HG02885 (cell line): ENCODE data around the gene TLL2.
A peak's percentile ranks its signal among the peaks of the same experiment; 100 is the strongest.

Experiments
- ATAC-seq: cut with Tn5 transposase; IDR thresholded peaks from one replicate; pipeline ENCODE4 v1.9.1; 2021; ENCODE audit warnings: mild to moderate bottlenecking; ENCODE audit not compliant: unreplicated experiment, poor library complexity

The TLL2 gene

DNA sequence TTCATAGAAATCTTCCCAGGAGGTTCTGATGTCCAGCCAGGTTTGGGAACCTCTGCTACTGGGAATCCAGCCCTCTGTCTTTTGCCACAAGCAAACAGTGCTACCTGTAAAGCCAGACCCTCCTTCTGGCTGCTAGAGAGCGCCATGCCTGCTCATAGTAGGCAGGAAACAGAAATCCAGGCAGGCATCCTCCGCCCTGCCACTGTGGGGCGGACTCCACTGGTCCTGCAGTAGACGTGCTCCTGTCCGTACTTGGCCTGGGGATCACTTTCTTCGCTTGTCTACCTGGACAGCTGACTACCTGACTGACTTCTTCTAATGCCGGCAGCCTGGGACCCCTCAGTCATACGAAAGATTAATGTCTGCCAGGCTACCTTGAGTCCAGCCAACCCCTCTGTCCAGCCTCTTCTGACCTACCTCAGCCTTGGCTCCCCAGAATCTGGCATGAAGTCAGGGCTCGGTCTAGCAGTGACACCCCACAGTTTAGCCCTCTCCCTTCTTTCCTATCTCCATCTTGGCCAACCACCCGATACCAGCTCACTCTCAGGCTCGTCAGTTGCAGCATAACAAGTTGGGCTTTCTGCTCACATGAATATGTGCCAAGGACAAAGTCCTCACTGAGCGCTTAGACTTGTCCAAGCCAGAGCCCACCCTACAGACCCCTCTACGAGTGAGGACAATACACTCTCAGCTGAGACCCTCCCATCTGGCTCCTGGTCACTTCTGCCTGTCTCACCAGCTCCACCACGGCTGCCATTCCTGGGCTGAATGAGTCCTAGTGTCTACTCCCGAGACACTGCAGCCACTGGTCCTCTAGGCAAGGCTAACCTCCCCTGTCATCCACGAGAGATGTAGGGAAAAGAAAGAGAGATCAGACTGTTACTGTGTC, 111.1 kb downstream of the TLL2 start:
- no peak for ATAC-seq

DNA sequence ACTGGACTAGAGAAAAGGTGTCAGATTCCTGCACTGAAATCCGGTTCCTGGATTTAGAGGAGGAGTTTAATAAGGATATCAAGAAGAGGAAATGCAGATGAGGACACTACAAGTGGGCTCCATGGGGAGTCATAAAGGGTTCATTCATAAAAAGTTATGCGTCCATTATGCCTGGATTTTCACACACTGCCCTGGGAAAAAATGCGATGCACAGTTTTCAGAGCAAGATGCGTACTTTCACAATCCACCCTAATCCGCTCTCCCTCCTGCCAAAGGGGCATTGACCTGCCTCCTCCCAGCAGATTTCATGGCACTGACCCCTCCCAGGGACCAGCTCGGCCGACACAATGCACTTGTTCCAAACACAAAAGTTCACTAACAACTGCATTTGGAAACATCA, 112.7 kb downstream of the TLL2 start:
- no peak for ATAC-seq

DNA sequence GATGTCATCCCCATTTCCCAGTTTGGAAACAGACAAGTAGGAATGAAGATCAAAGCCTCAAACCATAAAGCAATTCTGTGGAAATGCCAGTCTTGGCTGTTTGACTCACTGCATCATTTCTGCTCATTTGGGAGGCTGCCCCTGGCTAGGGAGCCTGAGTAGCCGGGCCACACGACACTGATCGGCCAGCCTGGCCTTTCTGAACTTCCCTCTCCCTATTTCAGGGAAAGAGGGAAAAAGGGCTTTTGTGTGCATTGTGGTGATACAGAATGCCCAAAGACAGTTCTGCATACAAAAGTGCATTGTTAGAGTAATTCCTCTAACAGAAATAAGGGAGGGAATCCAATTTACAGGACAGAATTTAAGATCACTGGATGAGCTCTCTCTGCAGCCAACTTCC, 113.3 kb downstream of the TLL2 start:
- ATAC-seq, result no peak

DNA sequence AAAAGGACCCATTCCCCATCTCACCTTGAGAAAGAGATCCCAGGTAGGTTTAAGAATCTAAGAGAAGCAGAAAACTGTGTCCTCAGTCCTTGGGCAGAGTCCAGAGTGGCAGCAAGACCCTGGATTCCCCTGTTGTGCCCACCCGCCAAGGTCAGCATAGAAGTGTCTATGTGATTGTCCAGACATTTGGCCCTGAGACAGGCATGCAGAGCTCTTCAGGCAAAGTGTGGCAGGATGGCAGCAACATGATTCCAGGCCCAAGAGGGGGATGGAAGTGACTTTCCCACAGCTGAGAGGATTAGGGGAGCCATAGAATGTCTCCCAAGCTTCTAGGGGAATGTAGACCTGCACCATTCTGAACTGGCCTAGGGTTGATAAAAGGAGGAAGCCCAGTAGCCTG, 115.8 kb downstream of the TLL2 start:
- ATAC-seq, result no peak

DNA sequence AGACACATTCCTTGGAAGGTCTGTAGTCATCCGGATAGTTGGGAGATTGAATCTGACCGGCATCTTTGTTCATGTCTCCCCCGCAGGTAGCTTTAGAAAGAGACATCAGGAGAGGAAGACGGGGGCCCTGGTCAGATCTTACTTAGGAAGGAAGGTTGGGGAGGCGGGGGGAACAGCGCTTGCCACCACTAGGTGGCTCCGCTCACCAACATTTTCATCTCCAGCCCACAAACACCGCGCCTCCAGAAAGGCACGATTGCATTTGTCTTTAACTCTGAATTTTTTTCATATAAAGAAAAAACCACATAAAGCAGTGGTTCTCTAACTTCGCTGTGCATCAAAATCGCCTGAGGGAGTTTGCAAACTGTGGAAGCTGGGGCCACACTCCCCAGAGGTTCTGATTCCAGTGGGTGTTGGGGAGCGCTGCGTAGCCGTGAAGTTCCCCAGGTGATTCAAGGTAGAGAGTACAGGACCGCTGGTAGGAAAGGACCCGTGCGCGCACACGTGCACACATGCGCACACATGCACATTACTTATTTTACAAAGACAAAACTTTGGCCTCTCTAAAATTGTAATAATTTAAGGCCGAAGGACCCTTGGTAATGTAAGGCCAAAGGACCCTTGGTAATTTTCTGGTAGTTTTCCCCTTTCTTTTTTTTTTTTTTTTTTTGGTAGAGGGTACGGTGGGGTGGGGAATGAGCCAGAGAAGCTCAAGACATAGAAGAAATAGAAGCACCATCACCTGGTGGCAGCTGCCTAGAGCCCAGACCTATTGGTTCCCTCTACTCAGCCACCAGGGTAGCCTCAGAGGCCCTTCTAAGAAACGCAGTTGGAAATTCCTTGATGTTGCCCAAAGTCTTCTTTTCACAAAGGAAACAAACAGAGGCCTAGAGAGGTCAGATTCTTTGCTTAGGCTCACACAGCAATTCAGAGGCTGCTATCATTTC, 117.5 kb downstream of the TLL2 start:
- ATAC-seq, result no peak

DNA sequence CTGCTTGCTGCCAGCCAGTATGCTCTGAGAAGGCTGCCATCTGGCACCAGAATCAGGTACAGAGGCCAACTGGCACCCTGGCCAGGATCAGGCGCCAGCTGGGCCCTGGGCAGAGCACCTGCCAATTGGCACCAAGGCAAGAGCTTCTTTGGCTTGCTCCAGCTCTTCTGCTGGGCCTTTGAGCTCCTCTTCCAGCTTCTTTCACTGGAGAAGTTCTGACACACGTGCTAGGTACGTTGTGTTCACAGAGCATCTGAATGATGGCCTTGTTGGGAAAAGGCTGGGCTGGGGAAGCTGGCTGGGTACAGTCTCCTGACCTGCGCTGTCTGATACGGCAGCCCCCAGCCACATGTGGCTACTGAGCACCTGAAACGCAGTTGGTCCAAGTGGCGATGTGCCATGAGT, 123.3 kb downstream of the TLL2 start:
- ATAC-seq, result no peak

DNA sequence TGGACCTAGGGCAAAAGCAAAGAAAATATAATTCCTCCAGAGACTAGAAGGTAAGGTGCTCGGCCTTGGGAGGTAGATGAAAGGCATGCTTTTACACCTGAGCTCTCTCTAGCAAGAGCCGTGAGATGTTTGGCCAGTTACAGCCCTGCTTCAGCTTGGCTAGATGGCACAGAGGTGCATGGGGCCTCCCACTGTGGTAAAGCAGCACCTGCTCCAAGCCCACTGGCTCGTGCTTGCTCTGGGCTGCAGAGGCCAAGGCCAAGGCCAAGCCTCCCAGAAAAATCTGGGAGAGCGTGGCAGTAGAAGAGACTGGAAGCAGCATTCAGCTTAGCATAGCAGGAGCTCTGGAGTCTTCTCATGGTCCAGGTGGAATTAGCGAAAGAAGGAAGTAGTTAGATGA, 123.9 kb downstream of the TLL2 start:
- ATAC-seq, result no peak

DNA sequence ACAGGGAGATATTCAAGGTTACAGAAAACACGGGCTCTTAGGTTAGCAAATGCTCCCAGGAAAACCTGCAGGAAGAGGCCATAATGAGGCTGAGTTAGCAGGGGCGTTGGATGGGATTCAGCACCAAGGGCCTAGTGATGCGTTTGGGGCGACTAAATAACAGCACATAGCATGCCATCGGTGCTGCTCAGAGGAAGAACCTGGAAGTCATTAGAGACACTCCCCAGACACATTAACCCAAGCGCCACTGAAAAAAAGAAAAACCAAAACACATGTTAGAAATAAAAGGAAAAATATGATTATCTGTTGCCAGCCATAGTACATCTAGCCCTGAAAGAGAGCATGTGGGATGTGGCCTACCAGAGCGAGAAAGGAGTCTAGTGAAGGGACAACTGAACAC, 126.1 kb downstream of the TLL2 start:
- no peak for ATAC-seq

DNA sequence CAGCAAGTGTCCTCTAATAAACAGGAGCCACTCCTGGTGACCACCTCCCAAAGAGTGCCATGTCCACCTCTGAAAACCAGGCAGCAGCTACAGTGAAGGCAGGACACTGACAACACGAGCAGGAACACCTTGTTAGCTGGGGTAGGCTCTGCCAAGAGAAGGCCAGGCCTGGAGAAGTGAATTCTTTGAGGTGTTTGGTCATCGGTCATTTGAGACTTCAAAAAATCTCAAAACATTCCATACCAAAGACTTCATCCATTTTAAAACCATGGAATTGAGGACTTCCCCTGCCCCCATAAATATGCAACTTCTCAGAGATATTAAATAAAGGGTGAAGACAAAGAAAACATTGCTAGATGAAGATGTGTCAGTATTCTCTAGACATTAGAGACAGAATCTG, 126.6 kb downstream of the TLL2 start:
- ATAC-seq, result no peak

DNA sequence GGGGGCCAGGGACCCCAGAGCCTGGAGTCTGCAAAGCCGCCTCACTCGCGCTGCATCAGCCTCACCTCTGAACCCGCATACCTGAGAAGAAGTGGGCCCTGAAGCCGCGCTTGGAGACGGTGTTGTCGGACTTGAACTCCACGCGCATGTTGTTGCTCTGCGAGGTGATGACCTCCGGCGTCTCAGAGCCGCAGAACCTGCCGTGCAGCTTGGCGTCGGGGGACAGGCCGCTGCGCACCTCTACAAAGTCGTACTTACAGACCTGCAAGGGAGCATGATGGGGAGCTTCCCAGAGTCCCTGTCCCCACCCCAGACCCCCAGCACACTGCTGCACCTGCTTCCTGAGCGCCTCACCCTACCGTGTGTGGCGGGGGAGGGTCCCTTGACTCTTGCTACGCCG, 129.2 kb downstream of the TLL2 start:
- ATAC-seq, result no peak

DNA sequence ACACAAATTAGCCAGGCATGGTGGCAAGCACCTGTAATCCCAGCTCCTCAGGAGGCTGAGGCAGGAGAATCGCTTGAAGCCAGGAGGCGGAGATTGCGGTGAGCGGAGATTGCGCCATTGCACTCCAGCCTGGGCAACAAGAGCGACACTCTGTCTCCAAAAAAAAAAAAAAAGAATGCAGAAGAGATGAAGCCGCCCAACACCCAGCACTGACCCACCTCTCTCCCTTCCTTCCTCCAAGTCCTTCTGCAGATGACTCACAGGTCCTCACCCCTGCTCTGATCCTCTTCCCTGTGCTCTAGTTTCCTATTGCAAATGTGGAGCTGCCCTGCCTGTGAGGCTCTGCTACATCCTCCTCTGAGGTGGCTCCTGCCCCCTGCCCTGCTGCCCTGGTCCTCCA, 132.9 kb downstream of the TLL2 start:
- ATAC-seq, result no peak

DNA sequence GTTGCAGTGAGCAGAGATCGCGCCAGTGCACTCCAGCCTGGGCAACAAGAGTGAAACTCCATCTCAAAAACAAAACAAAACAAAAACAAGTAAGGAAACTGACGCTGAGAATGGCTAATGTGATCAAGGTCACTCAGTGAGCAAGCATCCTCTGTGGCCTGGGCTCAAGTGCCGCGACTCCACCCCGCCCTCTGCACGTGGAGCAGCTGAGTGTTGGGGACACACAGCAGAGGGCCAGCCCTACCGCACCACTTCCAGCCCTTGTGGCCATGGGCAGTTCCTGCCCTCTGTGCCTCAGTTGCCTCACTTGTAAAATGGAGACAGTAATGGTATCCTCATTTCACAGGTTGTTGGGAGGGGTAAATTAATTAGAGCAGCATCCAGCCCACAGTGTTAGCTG, 134.0 kb downstream of the TLL2 start:
- ATAC-seq, result no peak

DNA sequence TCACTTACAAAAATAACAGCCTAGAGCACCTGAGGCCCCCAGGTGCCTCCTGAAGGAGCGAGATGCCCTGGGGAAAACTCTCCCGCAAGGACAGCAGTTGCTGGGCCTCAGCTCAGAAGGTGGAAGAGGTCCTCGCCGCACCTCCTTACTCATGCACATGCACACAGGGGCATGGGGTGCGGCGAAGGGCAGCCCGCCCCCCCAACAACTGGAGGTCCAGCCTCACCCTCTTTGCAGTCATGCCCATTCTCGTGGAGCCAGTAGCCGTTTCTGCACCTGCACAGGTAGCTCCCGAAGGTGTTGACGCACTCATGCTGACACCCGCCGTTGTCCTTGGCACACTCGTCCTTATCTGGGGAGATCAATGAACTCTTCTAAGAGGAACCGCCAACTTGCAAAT, 135.0 kb downstream of the TLL2 start:
- no peak for ATAC-seq

DNA sequence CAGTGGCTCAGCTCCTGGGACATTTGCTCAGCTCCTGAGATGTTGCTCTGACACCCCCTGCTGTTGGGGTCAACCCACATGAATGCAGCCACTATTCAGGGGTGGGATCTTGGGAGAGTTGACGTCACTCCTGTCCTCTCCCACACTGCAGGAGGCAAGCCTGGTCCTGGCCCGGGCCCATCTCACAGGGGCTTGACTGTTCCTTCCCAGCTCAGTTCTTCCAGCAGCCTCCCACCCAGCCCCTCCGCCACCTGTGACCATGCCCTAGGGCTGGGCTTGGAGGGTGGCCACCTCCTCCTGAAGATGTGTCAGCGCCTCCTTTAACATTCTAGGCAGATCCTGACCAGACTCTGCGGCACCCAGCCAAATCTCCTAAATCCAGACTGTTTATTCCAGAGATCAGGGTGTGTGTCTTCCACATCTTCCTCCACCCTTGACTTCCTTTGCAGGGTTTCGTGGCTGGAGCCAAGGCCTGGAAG, 135.9 kb downstream of the TLL2 start:
- no peak for ATAC-seq

DNA sequence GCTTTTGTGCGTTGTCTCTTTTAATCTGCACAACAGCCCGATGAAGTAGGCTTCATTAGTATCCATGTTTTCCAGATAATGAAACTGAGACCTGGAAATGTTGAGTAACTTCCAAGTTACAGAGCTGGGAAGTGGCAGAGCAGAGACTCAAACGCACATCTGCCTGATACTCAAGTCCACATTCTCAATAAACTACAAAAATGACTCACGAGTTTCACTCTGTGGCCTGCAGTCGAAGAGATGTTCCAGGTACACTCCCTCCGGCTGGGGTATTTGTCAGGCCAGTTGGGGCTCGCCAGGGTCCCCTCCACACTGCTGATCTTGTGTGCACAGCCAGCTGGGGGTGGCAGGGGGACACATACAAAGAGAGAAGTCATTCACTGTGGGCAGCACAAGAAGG, 137.2 kb downstream of the TLL2 start:
- ATAC-seq, result peak; percentile 53

DNA sequence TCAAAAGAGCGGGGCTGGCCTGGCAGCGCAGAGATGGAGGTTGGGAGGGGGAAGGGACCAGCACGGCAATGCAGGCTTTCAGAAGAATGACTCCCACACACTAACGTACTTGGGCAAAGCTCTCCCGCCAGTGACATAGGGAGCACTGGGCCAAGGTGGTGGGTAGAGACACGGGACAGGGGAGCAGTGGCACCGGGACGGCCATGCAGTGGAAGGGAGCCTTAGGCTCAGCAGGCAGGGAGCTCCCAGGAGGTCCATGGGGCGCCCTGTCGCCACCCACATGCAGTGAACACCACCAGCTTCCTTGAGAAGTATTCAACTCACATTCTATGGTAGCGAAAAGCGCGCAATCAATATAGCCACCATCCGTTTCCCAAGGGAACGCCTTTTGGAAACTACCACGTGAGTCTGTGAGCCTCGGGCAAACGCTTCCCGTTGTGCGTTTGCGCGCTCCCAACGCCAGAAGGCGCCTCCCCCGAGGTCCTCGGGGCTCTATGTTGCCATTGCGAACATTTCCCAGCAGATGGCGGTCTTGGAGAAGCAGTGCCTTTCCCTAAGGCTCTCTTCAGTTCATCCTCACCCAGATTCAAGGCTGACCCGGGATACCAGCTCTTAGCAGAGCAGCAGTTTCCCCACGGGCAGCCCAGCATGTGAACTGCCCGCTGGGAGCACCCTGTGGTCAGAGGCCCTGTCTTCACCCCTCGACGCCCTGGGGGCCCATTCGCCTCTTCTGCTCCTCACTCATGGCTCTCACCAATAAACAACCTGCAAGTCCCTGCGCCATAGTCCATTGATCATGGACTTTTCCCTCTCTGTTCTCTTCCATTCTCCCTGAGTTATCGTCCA, 138.5 kb downstream of the TLL2 start:
- ATAC-seq, result peak; percentile 75

DNA sequence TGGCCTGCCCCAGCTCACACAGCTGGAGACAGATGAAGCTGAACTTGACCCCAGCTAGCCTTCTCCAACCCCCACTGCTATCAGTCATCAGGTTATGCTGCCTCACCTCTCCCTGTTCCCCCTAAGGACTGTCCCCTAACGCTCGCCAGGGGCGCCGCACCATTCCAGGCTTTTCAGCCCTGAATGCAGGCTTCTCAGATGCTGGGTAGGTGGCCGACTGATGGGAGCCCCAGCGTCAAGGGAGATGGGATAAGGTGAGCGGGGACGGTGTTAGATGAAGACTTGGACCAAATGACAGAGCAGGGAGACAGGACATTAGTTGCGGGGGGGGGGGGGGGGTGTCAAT, 139.1 kb downstream of the TLL2 start:
- no peak for ATAC-seq

DNA sequence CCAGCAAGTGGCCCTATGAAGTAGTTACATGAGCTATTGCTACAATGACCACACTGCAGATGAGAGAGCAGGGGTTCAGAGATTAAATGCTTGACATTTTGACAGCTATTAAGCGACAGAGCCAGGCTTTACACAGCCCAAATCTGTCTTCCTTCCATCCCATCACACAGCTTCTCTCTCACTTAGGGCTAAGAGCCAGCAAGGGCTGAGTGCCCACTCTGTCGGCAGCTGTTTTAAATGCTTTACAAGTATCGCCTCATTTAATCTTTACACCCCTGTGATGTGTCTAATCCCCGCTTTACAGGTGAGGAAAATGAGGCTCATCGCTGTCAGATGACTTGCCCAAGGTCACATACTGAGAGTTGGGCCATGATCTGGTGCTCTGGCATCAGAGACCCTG, 139.7 kb downstream of the TLL2 start:
- no peak for ATAC-seq

DNA sequence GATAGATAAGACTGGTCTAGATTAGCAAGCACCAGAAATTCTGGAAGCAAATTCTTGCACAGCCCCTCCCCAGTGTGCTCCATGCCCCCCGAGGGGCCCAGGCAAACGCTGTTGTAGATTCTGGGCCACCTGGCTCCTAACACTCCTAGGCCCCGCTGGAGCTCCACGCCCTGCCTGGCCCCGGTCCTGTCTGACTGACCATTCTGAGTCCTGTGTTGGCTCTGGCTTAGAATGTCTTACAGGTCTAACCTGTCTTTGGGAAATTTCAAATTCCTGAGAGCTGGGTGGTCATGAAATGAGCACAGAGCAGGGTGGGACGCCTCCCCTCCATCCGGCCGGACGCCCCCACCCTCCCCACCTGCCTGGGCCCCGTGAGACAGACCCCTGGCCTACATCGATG, 142.4 kb downstream of the TLL2 start:
- ATAC-seq, result no peak

DNA sequence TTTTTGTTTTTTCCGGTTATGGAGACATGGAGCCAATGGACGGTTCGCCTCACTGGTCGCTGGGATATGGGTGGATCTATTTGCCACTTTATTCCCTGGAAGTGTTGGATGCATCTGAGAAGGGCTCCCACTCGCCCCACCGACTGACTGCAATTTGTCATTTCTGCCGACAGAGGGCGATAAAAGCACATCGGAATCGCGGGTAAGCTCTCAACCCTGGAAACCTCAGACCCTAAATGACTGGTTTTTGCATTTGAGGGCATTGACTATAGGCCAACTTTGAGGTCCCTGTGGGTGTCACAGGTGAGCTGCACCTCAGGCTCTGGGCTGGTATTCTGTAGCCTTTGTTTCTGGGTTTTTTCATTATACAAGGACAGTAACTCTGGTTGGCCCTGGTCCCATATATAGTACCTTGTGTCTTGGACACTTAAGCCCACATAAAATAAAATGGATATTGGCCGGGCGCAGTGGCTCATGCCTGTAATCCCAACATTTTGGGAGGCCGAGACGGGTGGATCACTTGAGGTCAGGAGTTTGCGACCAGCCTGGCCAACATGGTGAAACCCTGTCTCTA, 143.1 kb downstream of the TLL2 start:
- ATAC-seq, result no peak
